ENCODE measurements around the gene ABCC6. TPM values are rescaled to one million over a fixed set of nuclear protein-coding genes. Genes with fewer than 3 reads are reported as not detected.
A peak's percentile ranks its signal among the peaks of the same experiment; 100 is the strongest.

ABCC6 gene
- total and polyA plus RNA-seq, 2 donors (not counting 3 experiments of a cell fraction or from before 2014, with no cell fraction given), result 0.07 to 0.84 TPM

DNA sequence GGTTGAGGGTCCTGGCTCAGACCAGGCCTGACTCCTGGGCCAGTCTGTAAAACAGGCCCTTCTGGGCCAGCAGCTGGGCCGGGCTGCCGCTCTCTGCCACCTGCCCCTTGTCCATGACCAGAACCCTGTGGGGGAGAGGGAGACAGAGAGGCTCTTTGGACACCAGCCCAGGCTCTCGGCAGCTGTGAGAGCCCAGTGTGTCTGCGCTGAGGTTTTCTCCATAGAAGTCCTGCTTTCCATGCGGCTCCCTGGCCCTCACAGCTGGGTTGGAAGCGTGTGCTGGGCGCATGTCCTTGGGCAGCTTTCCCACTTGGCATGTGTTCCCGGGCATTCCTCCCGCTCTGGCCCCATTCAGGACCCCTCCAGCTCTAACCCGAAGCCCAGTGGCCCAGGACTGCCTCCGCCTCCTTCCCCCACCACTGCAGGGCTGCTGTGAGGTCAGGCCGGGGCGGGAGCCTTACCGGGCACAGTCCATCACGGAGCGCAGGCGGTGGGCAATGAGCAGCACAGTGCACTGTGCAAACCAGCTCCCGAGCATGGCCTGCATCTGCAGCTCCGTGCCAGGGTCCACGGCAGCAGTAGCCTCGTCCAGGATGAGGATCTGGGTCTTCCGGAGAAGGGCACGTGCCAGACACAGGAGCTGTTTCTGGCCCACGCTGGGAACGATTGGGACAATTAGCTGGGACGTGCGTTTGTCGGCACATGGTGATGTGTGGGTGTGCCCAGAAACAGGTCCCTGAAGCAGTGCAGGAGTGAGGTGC is 73.0 kb downstream of the ABCC6 start:
- CTCF ChIA-PET, result interaction anchor here (0.7 kb wide), 1 partner anchor 36 kb away, joined by 3 read pairs; no protein-coding TSS in a partner anchor
- FAIRE-seq, result no peak
- Histone ChIP-seq H3K4me3 (replicated peaks in 1 of 3; ENCODE audit: insufficient read depth in 1 of 3, low read depth in 1 of 3, low read length in 3 of 3) (no peak overlapping the region), H3K9me1 (replicated peaks; ENCODE audit: control insufficient read depth, extremely low read depth, insufficient read depth, low read length) (no peaks in the 10 kb centered on the region), H3K9ac (replicated peaks; ENCODE audit: extremely low read depth, insufficient read depth, low read length) (no peak overlapping the region), H3K27me3 (ENCODE audit: control insufficient read depth in 2 of 2, insufficient read depth in 2 of 2, low read length in 2 of 2) (no peaks in the 10 kb centered on the region), H3K4me2 (ENCODE audit: insufficient read depth, low read length) (no peak overlapping the region), H3K36me3 (ENCODE audit: control insufficient read depth in 2 of 2, extremely low read depth in 1 of 2, insufficient read depth in 2 of 2, low read length in 2 of 2) (peaks cover 0 to 2% of the 10 kb centered on the region in 2 experiments), H2AFZ (ENCODE audit: low read depth, low read length) (no peak overlapping the region), H4K20me1 (replicated peaks; ENCODE audit: control insufficient read depth, extremely low read depth, insufficient read depth, low read length) (no peaks in the 10 kb centered on the region), H3K9me3 (replicated peaks; ENCODE audit: control insufficient read depth, insufficient read depth, low read length) (no peaks in the 10 kb centered on the region), H3K27ac (ENCODE audit: insufficient read depth, low read depth, low read length) (no peak overlapping the region), H3K4me1 (ENCODE audit: control insufficient read depth, extremely low read depth, insufficient read depth, low read length) (no peaks in the 10 kb centered on the region), H3K79me2 (ENCODE audit: control insufficient read depth, insufficient read depth, low read length) (no peaks in the 10 kb centered on the region)
- peak; percentile 58 for DNase-seq (ENCODE audit: low read depth, low spot score)
- BruUV-seq (replicated peaks), result no TSS peak
- intact Hi-C loops (cut with micrococcal nuclease), result no loop called here
- TF ChIP-seq JUN (IDR thresholded peaks at IDR 0.05; ENCODE audit: borderline replicate concordance, insufficient read depth, insufficient read length, low read depth), result no peak
- TF ChIP-seq MYC (IDR thresholded peaks at IDR 0.05; ENCODE audit: low read depth, low read length), result no peak
- TF ChIP-seq EZH2 (IDR thresholded peaks at IDR 0.05; ENCODE audit: borderline replicate concordance, low read depth, low read length, severe bottlenecking), result no peak
- no peak for TF ChIP-seq FOS (IDR thresholded peaks at IDR 0.05; ENCODE audit: borderline replicate concordance, insufficient read depth, low read length)
- TF ChIP-seq, protein P1, sequence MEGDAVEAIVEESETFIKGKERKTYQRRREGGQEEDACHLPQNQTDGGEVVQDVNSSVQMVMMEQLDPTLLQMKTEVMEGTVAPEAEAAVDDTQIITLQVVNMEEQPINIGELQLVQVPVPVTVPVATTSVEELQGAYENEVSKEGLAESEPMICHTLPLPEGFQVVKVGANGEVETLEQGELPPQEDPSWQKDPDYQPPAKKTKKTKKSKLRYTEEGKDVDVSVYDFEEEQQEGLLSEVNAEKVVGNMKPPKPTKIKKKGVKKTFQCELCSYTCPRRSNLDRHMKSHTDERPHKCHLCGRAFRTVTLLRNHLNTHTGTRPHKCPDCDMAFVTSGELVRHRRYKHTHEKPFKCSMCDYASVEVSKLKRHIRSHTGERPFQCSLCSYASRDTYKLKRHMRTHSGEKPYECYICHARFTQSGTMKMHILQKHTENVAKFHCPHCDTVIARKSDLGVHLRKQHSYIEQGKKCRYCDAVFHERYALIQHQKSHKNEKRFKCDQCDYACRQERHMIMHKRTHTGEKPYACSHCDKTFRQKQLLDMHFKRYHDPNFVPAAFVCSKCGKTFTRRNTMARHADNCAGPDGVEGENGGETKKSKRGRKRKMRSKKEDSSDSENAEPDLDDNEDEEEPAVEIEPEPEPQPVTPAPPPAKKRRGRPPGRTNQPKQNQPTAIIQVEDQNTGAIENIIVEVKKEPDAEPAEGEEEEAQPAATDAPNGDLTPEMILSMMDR (IDR thresholded peaks at IDR 0.05; ENCODE audit: extremely low read depth in 1 of 2, insufficient read depth in 1 of 2, low read depth in 1 of 2, low read length in 2 of 2), result no peak
- no peak for TF ChIP-seq GATA2 (IDR thresholded peaks at IDR 0.05; ENCODE audit: insufficient read depth, insufficient read length, low read depth, low read length)
- no peak for TF ChIP-seq POLR2A (IDR thresholded peaks at IDR 0.05; ENCODE audit: low read depth, low read length)
- no peak for TF ChIP-seq POLR2AphosphoS5 (IDR thresholded peaks at IDR 0.05; ENCODE audit: insufficient read depth, low read depth, low read length)
- TF ChIP-seq, protein P2, sequence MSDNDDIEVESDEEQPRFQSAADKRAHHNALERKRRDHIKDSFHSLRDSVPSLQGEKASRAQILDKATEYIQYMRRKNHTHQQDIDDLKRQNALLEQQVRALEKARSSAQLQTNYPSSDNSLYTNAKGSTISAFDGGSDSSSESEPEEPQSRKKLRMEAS (IDR thresholded peaks at IDR 0.05; ENCODE audit: insufficient read depth, insufficient read length), result no peak
- POLR2A ChIA-PET, result no interaction called here
- dilution Hi-C loops (cut with MboI; ENCODE audit: extremely low pct_ligation_motif_present, low sequenced_read_pairs), result no loop called here

Measured in endothelial cell of umbilical vein (primary cell).